B cell (primary cell): Measurements from ENCODE around the gene PSMB8. TPM values are rescaled to one million over a fixed set of nuclear protein-coding genes. Genes with fewer than 3 reads are reported as not detected.

ENCODE experiments used
- ATAC-seq: fragments of 200-7000 bp; cut with Tn5 transposase; one replicate; pipeline ENCODE4 v1.10.0; 2021; ENCODE audit warnings: low read depth, mild to moderate bottlenecking, moderate number of reproducible peaks, moderate library complexity
- CTCF ChIA-PET: fragments of 350-600 bp; sonication (Branson Sonifier 250); formaldehyde crosslinking; loops from one replicate; lab custom pipeline; 2021; ENCODE audit warnings: antibody characterized with exemption, inconsistent platforms; lab: Charles Lee
- POLR2A ChIA-PET: fragments of 350-600 bp; sonication (Branson Sonifier 250); formaldehyde crosslinking; loops from one replicate; lab custom pipeline; 2021; ENCODE audit warnings: antibody characterized with exemption; lab: Charles Lee
- DNase-seq: peaks from one replicate; pipeline ENCODE4 v3.0.0; 2013
- H2AFZ ChIP-seq: 2 replicates; pipeline ENCODE4 v1.6.1; 2012; ENCODE audit warnings: mild to moderate bottlenecking, low read depth, low read length; ENCODE audit not compliant: insufficient read depth, poor library complexity, severe bottlenecking
- H3K27ac ChIP-seq, 2 donors: 1 replicate in 1 of 2; 2 replicates in 1 of 2; pipeline ENCODE4 v1.5.1; 2012 to 2013; ENCODE audit warnings: low read length in 2 of 2, mild to moderate bottlenecking in 2 of 2, moderate library complexity in 1 of 2
- H3K27me3 ChIP-seq, 4 experiments: fragments of 200-600 bp in 1 of 4; sonication (generic) in 1 of 4; replicated peaks in 1 of 4; 1 replicate in 2 of 4; 2 replicates in 2 of 4; pipeline versions ENCODE4 v1.6.1 to v1.7.0; 2013 to 2016; ENCODE audit warnings: low read length in 3 of 4, mild to moderate bottlenecking in 2 of 4, mixed read lengths in 1 of 4, moderate library complexity in 1 of 4; ENCODE audit not compliant: insufficient read depth in 4 of 4, control insufficient read depth in 3 of 4; ENCODE audit errors: control extremely low read depth in 1 of 4
- H3K36me3 ChIP-seq, 2 experiments: replicated peaks in 1 of 2; 1 replicate in 1 of 2; 2 replicates in 1 of 2; pipeline versions ENCODE4 v1.6.1 to v1.7.1; 2013; ENCODE audit warnings: low read length in 1 of 2; ENCODE audit not compliant: insufficient read depth in 2 of 2, control insufficient read depth in 1 of 2; ENCODE audit errors: control extremely low read depth in 1 of 2, extremely low read depth in 1 of 2
- H3K4me1 ChIP-seq, 2 donors: fragments of 200-600 bp in 1 of 2; sonication (generic) in 1 of 2; 1 replicate in 1 of 2; 2 replicates in 1 of 2; pipeline versions ENCODE4 v1.5.1 to v1.6.1; 2013 to 2017; ENCODE audit warnings: low read length in 2 of 2; ENCODE audit not compliant: control insufficient read depth in 2 of 2, insufficient read depth in 2 of 2
- H3K4me2 ChIP-seq: replicated peaks from 2 replicates; pipeline ENCODE3; 2012; ENCODE audit warnings: mild to moderate bottlenecking, low read depth, low read length; ENCODE audit not compliant: poor library complexity, severe bottlenecking
- H3K4me3 ChIP-seq, 5 experiments: fragments of 200-600 bp in 1 of 5; sonication (generic) in 1 of 5; 1 replicate in 3 of 5; 2 replicates in 2 of 5; pipeline versions ENCODE4 v1.5.1 to v1.7.0; 2011 to 2016; ENCODE audit warnings: low read length in 4 of 5, mild to moderate bottlenecking in 4 of 5, low read depth in 2 of 5, control low read depth in 1 of 5, moderate library complexity in 1 of 5; ENCODE audit not compliant: insufficient read depth in 1 of 5; ENCODE audit errors: control extremely low read depth in 1 of 5, extremely low read depth in 1 of 5
- H3K79me2 ChIP-seq: fragments of 200-600 bp; sonication (generic); one replicate; pipeline ENCODE4 v1.6.0; 2016; ENCODE audit warnings: low read length; ENCODE audit not compliant: control insufficient read depth, insufficient read depth
- H3K9ac ChIP-seq: fragments of 200-600 bp; sonication (generic); 2 replicates; pipeline ENCODE4 v1.6.1; 2017; ENCODE audit warnings: mild to moderate bottlenecking, low read length, moderate library complexity
- H3K9me3 ChIP-seq, 3 donors: one replicate each; pipeline versions ENCODE4 v1.6.1 to v1.7.1; 2013; ENCODE audit warnings: low read length in 2 of 3; ENCODE audit not compliant: control insufficient read depth in 2 of 3, insufficient read depth in 1 of 3; ENCODE audit errors: control extremely low read depth in 1 of 3
- H4K20me1 ChIP-seq: 2 replicates; pipeline ENCODE4 v1.6.0; 2012; ENCODE audit warnings: mild to moderate bottlenecking, low read length; ENCODE audit not compliant: insufficient read depth, control insufficient read depth, poor library complexity, severe bottlenecking
- H3K27ac Mint-ChIP-seq: one replicate; pipeline ENCODE4 v1.8.0; 2021; ENCODE audit warnings: mixed read lengths
- H3K27me3 Mint-ChIP-seq: one replicate; pipeline ENCODE4 v1.8.0; 2021; ENCODE audit warnings: mixed read lengths
- H3K4me1 Mint-ChIP-seq: one replicate; pipeline ENCODE4 v1.8.0; 2021; ENCODE audit warnings: mixed read lengths
- H3K4me3 Mint-ChIP-seq: one replicate; pipeline ENCODE4 v1.8.0; 2021; ENCODE audit warnings: mixed read lengths
- H3K9me3 Mint-ChIP-seq: one replicate; pipeline ENCODE4 v1.8.0; 2022; ENCODE audit warnings: mixed read lengths; ENCODE audit not compliant: insufficient read depth
- CTCF ChIP-seq: fragments of 200-600 bp; IDR thresholded peaks from one replicate; pipeline ENCODE4 v1.8.0; 2022; ENCODE audit warnings: antibody characterized with exemption, mild to moderate bottlenecking
- EZH2 ChIP-seq: IDR thresholded peaks from 2 replicates; pipeline ENCODE4 v1.6.1; 2012; ENCODE audit warnings: borderline replicate concordance, low read depth, mild to moderate bottlenecking, moderate library complexity, low read length; ENCODE audit not compliant: insufficient read depth, poor library complexity, severe bottlenecking
- WGBS: methylation state at CpG from one replicate; pipeline ENCODE4 v1.1.5; 2013; ENCODE audit warnings: missing lambda C conversion rate; ENCODE audit not compliant: insufficient coverage; 5-methylcytosine and 5-hydroxymethylcytosine counted together
- intact Hi-C: fragments of 100-400 bp; cut with micrococcal nuclease; formaldehyde crosslinking; loops from one replicate; pipeline ENCODE4 v1.10.0; 2022
- polyA plus RNA-seq: library from polyadenylated mRNA; depleted of rRNA; stranded (reverse); fragments of >200 nt; gene quantifications from 2 replicates; pipeline ENCODE4 v1.2.3, GENCODE V29; 2012
- total RNA-seq, 2 donors: library from RNA; stranded (reverse); fragments of 120-200 nt in 1 of 2; gene quantifications; 1 replicate in 1 of 2; 2 replicates in 1 of 2; pipeline versions ENCODE4 v1.2.3 to v1.2.4, GENCODE V29; 2013 to 2022

PSMB8 gene
- total and polyA plus RNA-seq, 2 donors (not counting 1 experiment from before 2014, with no cell fraction given), result 129 to 256 TPM

GRCh38 chr6:32837651-32838113 lies 6.2 kb downstream of the PSMB8 start:
- peaks cover 26 to 65% of the 10 kb centered on the region in 2 experiments for H3K36me3 ChIP-seq
- Mint-ChIP-seq H3K27me3 (no peaks in the 10 kb centered on the region), H3K4me1 (peaks cover 90% of the 10 kb centered on the region), H3K4me3 (peak overlapping the region; percentile 97), H3K9me3 (no peaks in the 10 kb centered on the region), H3K27ac (peak overlapping the region; percentile 96)
- peak overlapping the region; percentile 77 for H2AFZ ChIP-seq
- peak; percentile 40 for DNase-seq
- H3K9me3 ChIP-seq, result no peaks in the 10 kb centered on the region
- H3K9ac ChIP-seq, result peak overlapping the region; percentile 85
- peaks cover 77% of the 10 kb centered on the region for H3K79me2 ChIP-seq
- no peaks in the 10 kb centered on the region for H4K20me1 ChIP-seq
- 27% methylated on average over 12 of the region's 12 CpGs for whole genome bisulfite sequencing
- no peak for ATAC-seq
- no peak for TF ChIP-seq EZH2
- no peak for TF ChIP-seq CTCF
- H3K4me1 ChIP-seq, result peaks cover 54 to 68% of the 10 kb centered on the region in 2 donors
- no peaks in the 10 kb centered on the region for H3K27me3 ChIP-seq
- intact Hi-C loops, result loop anchor here (1.0 to 5.0 kb wide), 6 partner anchors 17 to 147 kb away; partner anchors contain the start of gene PSMB9
- peak overlapping the region; percentile 83 to 97 for H3K27ac ChIP-seq
- ChIA-PET POLR2A (interaction anchor here (0.7 to 9.7 kb wide), 17 partner anchors 10 to 409 kb away, joined by 3 to 282 read pairs (median 5); partner anchors contain the start of genes BRD2, HLA-DMA, HLA-DOB and HLA-DPA1), CTCF (interaction anchor here (0.9 to 11.0 kb wide), 40 partner anchors 11 to 475 kb away, joined by 3 to 359 read pairs (median 9); partner anchors contain the start of genes BRD2, HLA-DMA, HLA-DMB and HLA-DOB)
- peak overlapping the region; percentile 71 to 80 (median 76) for H3K4me3 ChIP-seq
- H3K4me2 ChIP-seq, result peak overlapping the region; percentile 95

DNA sequence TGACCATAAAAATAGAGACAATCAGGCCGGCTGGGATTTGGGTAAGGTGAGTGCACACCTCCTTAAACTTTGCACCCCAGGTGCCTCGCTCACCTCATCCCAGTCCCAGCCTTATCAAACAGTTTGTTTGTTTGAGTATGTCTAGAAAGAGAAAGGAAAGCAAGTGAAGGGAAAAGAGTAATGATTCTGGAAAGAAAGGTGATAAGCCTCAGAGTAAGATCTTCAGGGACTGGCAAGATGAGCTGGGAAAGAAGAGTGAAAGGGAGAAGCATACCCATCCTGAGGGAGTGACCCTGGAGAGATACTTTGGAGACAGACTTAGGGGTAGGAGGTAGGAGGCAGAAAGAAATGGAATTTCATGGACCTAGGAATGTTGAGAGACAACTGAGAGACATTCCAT lies 7.0 kb downstream of the PSMB8 start:
- Histone ChIP-seq H3K4me3 (no peak overlapping the region), H4K20me1 (no peaks in the 10 kb centered on the region), H3K9ac (no peak overlapping the region), H3K4me1 (peaks cover 46 to 60% of the 10 kb centered on the region in 2 donors), H3K79me2 (peaks cover 77% of the 10 kb centered on the region), H3K36me3 (peaks cover 24 to 65% of the 10 kb centered on the region in 2 experiments), H3K27ac (peak overlapping the region in 1 of 2 donors; percentile 97), H3K27me3 (no peaks in the 10 kb centered on the region), H2AFZ (no peak overlapping the region), H3K9me3 (no peaks in the 10 kb centered on the region), H3K4me2 (peak overlapping the region; percentile 95)
- Mint-ChIP-seq H3K27ac (peak overlapping the region; percentile 96), H3K4me3 (peak overlapping the region; percentile 97), H3K27me3 (no peaks in the 10 kb centered on the region), H3K9me3 (no peaks in the 10 kb centered on the region), H3K4me1 (peaks cover 82% of the 10 kb centered on the region)
- ATAC-seq (no peak), DNase-seq (no peak)
- intact Hi-C loops, result loop anchor here (5.0 kb wide), 1 partner anchor 40 kb away; no protein-coding TSS in a partner anchor
- no CpG with 5 or more reads among the region's 2 CpGs for WGBS
- POLR2A ChIA-PET, result interaction anchor here (0.9 to 9.7 kb wide), 3 partner anchors 19 to 24 kb away, joined by 4 to 282 read pairs (median 5); partner anchors contain the start of genes HLA-DOB, PSMB9 and TAP1
- CTCF ChIA-PET, result interaction anchor here (2.2 to 11.0 kb wide), 4 partner anchors 10 to 32 kb away, joined by 10 to 359 read pairs (median 141); partner anchors contain the start of genes HLA-DOB, PSMB9 and TAP1
- TF ChIP-seq EZH2 (no peak), CTCF (no peak)
